ENCODE data around the gene OR10G7.

The OR10G7 gene

GRCh38 chr11:124041254-124041653 is at the start of gene OR10G7:
OR10G7 (minus strand) TSS chr11:124041325; CDS start chr11:124039001, 2,324 bp downstream.
- no peak for DNase-seq (ENCODE audit: low spot score)

GRCh38 chr11:124085997-124086846 is 45.1 kb upstream of the OR10G7 start:
- no peak for DNase-seq (ENCODE audit: low spot score)

- no peak for DNase-seq (ENCODE audit: low spot score)
Measured at GRCh38 chr11:124085583-124085982, 44.5 kb upstream of the OR10G7 start.

- no peak for DNase-seq (ENCODE audit: low spot score)
Measured at GRCh38 chr11:124082371-124082770, 41.2 kb upstream of the OR10G7 start.

GRCh38 chr11:124081483-124081882 is 40.4 kb upstream of the OR10G7 start:
- no peak for DNase-seq (ENCODE audit: low spot score)

- DNase-seq (ENCODE audit: low spot score): no peak
Measured at GRCh38 chr11:124080327-124081001, 39.3 kb upstream of the OR10G7 start.

GRCh38 chr11:124079631-124080326 is 38.7 kb upstream of the OR10G7 start:
- DNase-seq (ENCODE audit: low spot score): no peak

GRCh38 chr11:124078591-124078990 is 37.5 kb upstream of the OR10G7 start:
- no peak for DNase-seq (ENCODE audit: low spot score)

GRCh38 chr11:124077266-124077665 is 36.1 kb upstream of the OR10G7 start:
- no peak for DNase-seq (ENCODE audit: low spot score)

- DNase-seq (ENCODE audit: low spot score): peak; percentile 6
Measured at GRCh38 chr11:124075841-124076651, 34.9 kb upstream of the OR10G7 start.

GRCh38 chr11:124075492-124075840 is 34.3 kb upstream of the OR10G7 start:
- DNase-seq (ENCODE audit: low spot score): no peak

- DNase-seq (ENCODE audit: low spot score): no peak
Measured at GRCh38 chr11:124074554-124074953, 33.4 kb upstream of the OR10G7 start.

- DNase-seq (ENCODE audit: low spot score): no peak
Measured at GRCh38 chr11:124072147-124072546, 31.0 kb upstream of the OR10G7 start.

GRCh38 chr11:124071623-124071948 is 30.5 kb upstream of the OR10G7 start:
- DNase-seq (ENCODE audit: low spot score): no peak

GRCh38 chr11:124070915-124071622 is 29.9 kb upstream of the OR10G7 start:
- DNase-seq (ENCODE audit: low spot score): peak; percentile 74

- peak; percentile 59 for DNase-seq (ENCODE audit: low spot score)
Measured at GRCh38 chr11:124069429-124070401, 28.6 kb upstream of the OR10G7 start.

GRCh38 chr11:124068601-124069110 is 27.5 kb upstream of the OR10G7 start:
- DNase-seq (ENCODE audit: low spot score): no peak

- no peak for DNase-seq (ENCODE audit: low spot score)
Measured at GRCh38 chr11:124052966-124053365, 11.8 kb upstream of the OR10G7 start.

- peak; percentile 41 for DNase-seq (ENCODE audit: low spot score)
Measured at GRCh38 chr11:124050748-124051147, 9.6 kb upstream of the OR10G7 start.

GRCh38 chr11:124043420-124043819 is 2.3 kb upstream of the OR10G7 start:
- DNase-seq (ENCODE audit: low spot score): no peak

All from activated CD4-positive, alpha-beta T cell treated with anti-CD3 and anti-CD28 coated beads, Interleukin-2, Interleukin-4, amounts not matched to agents 100 ng/mL and 50 ng/mL, durations not matched to agents 16 hours and 8 hours (primary cell).